GM12872 (cell line): Measurements from ENCODE around the gene OR52A5.

Source experiments
- CTCF ChIP-seq: IDR thresholded peaks from 3 replicates; pipeline ENCODE4 v1.5.1; 2011; ENCODE audit warnings: low read depth, mild to moderate bottlenecking, low read length, moderate library complexity; ENCODE audit not compliant: insufficient read depth

The OR52A5 gene

GRCh38 chr11:5090668-5091067, 47.5 kb downstream of the OR52A5 start:
- TF ChIP-seq CTCF: no peak

GRCh38 chr11:5088556-5088955, 49.6 kb downstream of the OR52A5 start:
- no peak for TF ChIP-seq CTCF

GRCh38 chr11:5083602-5084001, 54.6 kb downstream of the OR52A5 start:
- TF ChIP-seq CTCF: no peak

GRCh38 chr11:5081405-5081804, 56.8 kb downstream of the OR52A5 start:
- no peak for TF ChIP-seq CTCF
